HG03469 (cell line): ENCODE measurements around the gene MRM1.

ENCODE experiments used
- ATAC-seq: cut with Tn5 transposase; IDR thresholded peaks from one replicate; pipeline ENCODE4 v1.9.1; 2021; ENCODE audit warnings: mild to moderate bottlenecking, moderate library complexity, moderate number of reproducible peaks; ENCODE audit not compliant: unreplicated experiment

MRM1 gene, protein sequence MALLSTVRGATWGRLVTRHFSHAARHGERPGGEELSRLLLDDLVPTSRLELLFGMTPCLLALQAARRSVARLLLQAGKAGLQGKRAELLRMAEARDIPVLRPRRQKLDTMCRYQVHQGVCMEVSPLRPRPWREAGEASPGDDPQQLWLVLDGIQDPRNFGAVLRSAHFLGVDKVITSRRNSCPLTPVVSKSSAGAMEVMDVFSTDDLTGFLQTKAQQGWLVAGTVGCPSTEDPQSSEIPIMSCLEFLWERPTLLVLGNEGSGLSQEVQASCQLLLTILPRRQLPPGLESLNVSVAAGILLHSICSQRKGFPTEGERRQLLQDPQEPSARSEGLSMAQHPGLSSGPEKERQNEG

GRCh38 chr17:36601303-36602029 is at the start of gene MRM1:
Gene MRM1, plus strand, starts transcription at chr17:36601583. Its CDS starts 228 bp downstream, at chr17:36601811.
- ATAC-seq: no peak

DNA sequence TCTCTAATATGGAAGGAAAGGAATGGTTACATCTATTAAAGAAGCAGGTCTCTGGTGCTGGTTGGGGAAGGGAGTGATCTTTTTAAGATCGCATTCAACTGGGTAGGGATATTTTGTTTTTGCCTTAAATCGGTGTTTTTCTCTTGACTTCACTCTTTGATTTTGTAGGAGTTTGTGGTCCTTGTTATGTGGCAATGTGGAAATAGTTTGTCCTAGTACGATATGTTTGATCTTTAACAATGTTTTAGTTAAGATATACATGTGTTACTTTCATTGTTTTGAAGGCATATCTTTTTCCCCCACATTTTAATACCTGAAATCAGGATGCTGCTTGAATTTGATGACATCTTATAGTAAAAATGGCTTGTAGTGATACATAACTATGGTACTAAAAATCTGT is 47.9 kb upstream of the MRM1 start:
- no peak for ATAC-seq

DNA sequence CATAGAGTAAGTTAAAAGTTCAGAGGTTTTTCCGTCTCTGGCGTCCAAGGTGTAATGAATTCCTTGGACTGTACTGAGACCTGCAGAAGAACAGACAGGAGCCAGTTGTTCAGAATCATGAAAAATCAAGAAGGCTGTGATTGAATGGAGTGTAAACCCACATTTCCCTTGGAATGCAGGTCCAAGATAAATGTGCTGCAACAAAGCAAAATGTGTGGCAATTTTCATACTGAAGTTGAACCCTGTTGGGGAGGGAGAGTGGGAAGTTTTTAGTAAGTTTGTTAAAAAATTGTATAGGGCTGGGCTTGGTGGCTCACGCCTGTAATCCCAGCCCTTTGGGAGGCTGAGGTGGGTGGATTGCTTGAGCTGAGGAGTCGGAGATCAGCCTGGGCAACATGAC is 35.3 kb upstream of the MRM1 start:
- ATAC-seq: no peak

- ATAC-seq: no peak
Observed at GRCh38 chr17:36575028-36575427, 26.4 kb upstream of the MRM1 start.

DNA sequence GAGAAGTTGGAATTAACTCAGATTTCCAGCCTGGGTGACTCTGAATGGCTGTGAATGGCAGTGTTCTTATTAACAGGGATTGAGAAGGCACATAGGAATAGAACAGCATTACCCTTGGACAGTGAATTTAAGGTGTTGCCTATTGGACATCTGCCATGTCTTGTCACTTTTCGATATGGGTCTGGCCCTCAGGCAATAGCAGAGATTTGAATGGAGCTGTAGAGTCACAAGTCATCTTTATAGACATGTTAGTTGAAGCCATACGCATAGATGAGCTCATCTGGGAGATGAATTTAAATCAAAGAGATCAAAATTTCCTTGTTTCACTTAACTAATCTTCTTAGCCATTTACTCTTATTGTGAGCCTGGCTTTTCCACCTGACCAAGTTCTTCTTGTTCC is 24.6 kb upstream of the MRM1 start:
- ATAC-seq: no peak

GRCh38 chr17:36578671-36579070 is 22.7 kb upstream of the MRM1 start:
- ATAC-seq: no peak

DNA sequence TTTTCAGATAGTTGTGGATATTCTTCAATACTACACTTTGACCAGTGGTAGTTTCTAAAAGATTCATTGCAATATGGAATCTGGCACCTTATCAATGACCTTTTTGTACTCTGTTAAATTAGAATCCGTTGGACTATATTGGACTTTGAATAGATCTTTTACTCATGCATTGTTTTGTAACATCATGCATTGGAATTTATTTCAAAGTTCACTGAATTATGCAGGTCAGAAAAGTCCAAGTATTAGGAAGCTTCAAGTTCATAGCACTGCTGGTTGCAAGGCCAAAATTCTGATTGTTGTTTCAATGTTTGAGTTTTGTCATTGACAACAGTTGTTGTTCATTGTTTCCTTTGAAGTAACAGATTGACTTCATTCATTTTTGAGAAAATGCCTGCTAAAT is 17.6 kb upstream of the MRM1 start:
- ATAC-seq: no peak

DNA sequence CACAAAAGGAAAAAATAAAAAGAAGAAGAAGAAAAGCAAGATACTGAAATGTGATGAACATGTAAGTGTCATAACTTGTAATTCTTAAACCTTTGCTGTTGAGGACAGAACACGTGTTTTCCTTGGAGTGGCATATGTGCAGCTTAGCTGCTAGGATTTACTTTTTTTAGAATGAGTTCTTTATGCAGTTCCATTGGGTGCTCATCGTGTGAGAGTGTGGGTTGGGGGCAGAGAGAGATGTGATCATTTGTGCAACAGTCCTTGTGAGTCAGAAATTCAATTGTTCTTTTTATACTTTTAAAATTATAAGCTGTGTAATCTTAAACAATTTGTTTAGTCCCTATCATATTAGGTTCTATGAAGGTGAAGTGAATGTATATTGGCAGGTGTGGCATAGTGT is 15.2 kb upstream of the MRM1 start:
- ATAC-seq: no peak

- ATAC-seq: no peak
Observed at GRCh38 chr17:36590082-36590481, 11.3 kb upstream of the MRM1 start.

DNA sequence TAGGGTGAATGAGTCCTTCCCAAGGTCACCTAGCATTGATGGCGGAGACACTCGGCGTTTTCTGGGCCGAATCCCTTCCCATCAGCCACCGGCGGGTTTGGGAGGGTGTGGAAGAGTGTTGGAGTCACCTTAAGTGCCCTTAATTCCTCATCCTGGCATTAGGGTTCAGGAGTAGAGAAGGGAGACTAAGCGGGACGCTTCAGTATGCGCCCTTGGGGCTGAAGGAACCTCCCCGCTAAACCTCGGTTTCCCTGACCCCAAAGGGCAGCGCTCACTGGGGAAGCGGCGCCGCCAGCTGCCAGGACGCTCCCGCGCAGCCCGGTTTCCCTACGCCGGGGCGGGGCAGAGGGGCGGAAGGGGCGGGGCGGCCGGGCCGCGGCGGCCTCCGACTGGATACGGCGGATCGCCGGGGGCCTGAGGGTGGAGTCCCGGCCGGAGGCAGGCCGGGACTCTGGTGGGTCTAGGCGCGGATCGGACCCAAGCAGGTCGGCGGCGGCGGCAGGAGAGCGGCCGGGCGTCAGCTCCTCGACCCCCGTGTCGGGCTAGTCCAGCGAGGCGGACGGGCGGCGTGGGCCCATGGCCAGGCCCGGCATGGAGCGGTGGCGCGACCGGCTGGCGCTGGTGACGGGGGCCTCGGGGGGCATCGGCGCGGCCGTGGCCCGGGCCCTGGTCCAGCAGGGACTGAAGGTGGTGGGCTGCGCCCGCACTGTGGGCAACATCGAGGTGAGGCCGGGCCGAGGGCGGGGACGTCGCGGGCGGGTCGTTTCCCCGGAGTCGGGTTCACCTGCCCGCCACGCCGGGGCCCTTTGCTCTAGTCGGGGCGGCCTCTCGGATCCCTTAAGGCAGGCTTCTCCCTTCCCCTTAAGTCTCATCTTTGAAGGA is 9.7 kb upstream of the MRM1 start, which contains the start of gene DHRS11:
Gene DHRS11, plus strand, starts transcription at position 446 of the 882 bp plus-strand sequence. Its CDS starts 131 bp downstream, at position 577.
- no peak for ATAC-seq

DNA sequence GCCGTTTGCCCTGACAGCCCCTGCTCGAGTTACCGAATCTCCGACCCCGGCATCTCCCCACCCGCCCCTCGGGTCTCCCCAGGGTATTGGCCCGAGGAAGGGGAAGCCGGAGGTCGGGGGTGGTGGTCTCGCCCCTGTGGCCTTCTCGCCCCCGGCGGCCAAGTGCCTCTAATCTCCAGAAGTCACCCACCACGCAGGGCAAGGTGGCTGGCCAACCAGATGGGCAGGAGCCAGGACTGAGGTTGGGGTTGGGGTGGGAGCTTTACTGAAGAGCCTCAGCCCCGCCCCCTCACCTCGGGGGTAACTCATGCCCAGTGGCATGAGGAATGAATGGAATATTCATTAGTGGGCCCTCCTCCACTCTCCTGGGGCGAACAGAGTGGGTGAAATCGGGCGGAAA is 9.1 kb upstream of the MRM1 start:
- ATAC-seq: no peak

DNA sequence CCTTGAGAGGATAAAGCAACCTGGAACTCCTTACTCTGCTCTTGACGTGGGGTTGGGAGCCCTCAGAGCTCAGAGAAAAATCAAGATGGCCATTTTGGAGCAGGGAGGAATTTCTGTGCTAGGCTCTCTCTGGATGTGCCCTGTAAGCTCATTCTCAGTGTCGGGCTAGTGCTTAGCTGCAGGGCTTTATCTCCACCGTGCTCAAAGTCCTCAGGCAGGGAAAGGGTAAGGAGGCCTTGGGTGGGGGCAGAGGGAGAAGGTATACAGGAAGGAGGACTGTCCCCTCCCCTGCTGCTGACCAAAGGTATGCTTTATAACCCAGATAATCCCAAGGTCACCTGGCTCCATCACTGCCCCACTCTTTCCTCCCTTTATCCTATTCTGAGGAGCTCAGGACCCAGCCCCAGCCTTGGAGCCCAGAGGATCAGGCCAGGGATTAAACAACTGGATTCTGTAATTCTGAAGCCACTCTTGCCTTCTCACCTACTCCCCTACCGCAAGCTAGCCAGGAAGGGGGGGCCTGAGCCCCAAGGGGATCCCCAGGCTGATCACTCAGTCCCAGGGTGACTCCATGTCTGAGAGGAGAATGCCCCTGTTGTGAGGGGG is 8.6 kb upstream of the MRM1 start:
- no peak for ATAC-seq

GRCh38 chr17:36593656-36594316 is 7.6 kb upstream of the MRM1 start:
- no peak for ATAC-seq

- no peak for ATAC-seq
Observed at GRCh38 chr17:36594626-36595401, 6.6 kb upstream of the MRM1 start.

DNA sequence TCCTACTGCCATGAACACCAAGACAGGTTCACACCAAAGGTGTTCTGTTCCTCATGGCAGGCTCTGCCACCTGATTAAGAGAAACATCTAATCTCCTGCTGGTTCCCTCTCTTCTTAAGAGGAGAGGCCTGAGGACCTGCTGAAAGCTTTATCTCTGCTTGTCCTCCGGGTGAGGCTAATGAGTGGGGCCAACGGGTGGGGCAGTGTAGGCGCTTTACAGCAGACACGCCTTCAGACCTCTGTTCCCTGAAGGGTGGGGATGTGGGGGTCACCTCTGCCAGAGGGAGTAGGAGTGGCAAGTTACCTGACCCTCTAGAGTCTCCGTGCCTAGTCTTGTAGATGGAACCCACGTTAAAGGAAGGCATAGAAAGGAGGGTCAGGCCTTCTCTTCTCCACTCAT is 4.2 kb upstream of the MRM1 start:
- no peak for ATAC-seq

DNA sequence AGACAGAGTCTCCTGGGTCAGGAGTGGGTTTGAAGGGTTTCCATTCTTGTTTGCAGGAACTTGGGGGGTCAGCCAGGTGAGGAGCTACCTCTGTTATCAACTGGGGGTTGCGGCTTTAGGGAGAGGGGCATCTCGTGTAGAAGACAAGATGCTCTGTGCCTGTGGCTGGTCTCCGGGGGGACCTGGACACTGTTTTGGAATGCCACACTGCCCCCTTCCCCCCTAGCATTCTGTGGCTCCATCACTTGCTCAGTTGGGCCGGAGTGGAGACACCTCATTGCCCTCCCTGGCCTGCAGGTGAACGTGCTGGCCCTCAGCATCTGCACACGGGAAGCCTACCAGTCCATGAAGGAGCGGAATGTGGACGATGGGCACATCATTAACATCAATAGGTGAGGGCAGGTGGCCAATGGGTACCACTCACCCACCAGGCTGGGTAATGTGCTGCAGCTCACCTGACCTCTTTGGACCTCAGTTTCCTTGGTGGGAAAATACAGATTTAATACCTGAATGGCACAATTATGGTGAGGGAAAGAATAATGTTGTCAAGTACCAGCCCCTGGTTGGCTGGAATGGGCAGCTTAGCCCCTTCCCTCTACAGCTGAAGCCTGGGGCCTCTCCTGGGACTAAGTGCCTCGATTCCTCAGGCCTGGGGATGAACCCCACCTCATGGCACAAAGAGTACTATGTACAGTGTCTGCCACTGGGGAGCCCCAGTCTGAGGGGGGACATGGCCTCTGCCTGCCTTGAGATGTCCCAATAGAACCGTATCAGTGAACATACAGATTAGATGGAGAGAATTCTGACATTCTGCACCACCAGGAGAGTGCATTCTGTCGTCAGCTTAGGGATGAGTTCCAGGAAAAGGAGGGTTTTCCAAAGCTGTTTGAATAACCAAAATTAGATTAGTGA is 3.3 kb upstream of the MRM1 start:
- no peak for ATAC-seq

- no peak for ATAC-seq
Observed at GRCh38 chr17:36598951-36599401, 2.4 kb upstream of the MRM1 start.

DNA sequence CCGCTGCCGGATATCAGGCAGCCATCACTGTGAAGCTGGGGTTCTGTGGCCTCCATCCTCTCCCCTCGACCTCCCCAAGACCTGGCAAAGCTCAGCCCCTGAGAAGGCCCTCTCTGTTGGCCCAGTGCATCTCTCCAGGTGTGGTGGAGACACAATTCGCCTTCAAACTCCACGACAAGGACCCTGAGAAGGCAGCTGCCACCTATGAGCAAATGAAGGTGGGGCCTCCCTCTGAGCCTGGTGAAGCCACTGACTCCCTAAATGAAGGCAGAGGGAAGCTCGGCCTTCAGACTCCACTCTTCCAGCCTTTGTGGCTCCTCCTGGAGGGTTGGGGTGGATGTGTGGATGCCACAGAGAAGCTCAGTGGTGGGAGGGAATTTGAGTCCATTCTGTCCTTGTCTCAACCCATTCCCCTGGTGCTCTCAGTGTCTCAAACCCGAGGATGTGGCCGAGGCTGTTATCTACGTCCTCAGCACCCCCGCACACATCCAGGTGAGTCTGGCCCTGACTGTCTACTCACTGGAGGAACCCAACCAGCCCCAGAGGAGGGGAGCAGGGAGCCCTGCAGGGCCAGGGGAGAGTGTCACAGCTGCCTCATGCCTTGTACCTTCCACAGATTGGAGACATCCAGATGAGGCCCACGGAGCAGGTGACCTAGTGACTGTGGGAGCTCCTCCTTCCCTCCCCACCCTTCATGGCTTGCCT is 1.7 kb upstream of the MRM1 start:
- no peak for ATAC-seq
